GM21717 (cell line): ENCODE data around the gene RSPO1.
"Not testable (repeated sequence)": the region's sequence is repeated elsewhere in the genome, so short reads cannot be mapped to it uniquely, and the experiment has no call there.

Source experiments
- ATAC-seq: cut with Tn5 transposase; IDR thresholded peaks from one replicate; pipeline ENCODE4 v1.9.1; 2021; ENCODE audit warnings: mild to moderate bottlenecking, moderate library complexity; ENCODE audit not compliant: unreplicated experiment

The RSPO1 gene

DNA sequence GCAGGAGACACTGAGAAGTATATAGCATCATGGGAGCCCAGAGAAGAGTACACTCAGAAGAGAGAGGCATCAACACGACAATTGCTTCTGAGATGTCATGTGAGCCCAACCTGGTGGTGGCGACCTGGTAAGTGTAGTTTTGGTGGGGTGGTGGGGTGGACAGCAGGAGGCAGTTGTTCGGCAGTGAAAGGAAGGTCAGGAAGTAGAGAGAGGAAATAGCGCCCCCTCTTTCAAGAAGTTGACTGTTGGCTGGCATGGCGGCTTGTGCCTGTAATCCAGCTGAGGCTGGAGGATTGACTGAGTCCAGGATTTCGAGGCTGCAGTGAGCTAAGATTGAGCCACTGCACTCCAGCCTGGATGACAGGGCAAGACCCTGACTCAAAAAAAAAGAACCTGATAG, 12.6 kb downstream of the RSPO1 start:
- no peak for ATAC-seq

- ATAC-seq: no peak
Measured at GRCh38 chr1:37621326-37621870, 13.3 kb downstream of the RSPO1 start.

GRCh38 chr1:37620707-37621106, 14.0 kb downstream of the RSPO1 start:
- ATAC-seq: no peak

GRCh38 chr1:37616330-37616729, 18.4 kb downstream of the RSPO1 start:
- no peak for ATAC-seq

DNA sequence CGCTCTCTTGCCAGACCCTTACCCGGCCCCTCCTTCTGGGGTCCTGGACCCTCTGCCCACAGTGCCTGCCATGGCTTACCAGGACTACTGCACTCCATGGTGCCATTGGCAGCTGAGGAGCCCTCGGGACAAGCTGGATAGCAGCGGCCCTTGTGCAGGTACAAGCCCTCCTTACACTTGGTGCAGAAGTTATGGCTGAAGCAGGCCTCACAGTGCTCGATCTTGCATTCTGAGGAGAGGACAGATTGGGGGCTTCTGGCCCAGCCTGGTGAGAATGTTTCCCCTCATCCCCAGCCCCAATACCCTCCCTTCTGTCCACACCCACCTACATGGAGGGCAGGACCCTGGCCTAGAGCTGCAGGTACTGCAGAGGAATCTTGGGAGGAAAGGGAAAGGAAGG, 20.6 kb downstream of the RSPO1 start:
- no peak for ATAC-seq

- no peak for ATAC-seq
Measured at GRCh38 chr1:37612186-37612585, 22.5 kb downstream of the RSPO1 start.

GRCh38 chr1:37609994-37610393, 24.7 kb downstream of the RSPO1 start:
- no peak for ATAC-seq

- no peak for ATAC-seq
Measured at GRCh38 chr1:37609002-37609401, 25.7 kb downstream of the RSPO1 start.

- ATAC-seq: no peak
Measured at GRCh38 chr1:37606481-37607263, 28.0 kb downstream of the RSPO1 start.

DNA sequence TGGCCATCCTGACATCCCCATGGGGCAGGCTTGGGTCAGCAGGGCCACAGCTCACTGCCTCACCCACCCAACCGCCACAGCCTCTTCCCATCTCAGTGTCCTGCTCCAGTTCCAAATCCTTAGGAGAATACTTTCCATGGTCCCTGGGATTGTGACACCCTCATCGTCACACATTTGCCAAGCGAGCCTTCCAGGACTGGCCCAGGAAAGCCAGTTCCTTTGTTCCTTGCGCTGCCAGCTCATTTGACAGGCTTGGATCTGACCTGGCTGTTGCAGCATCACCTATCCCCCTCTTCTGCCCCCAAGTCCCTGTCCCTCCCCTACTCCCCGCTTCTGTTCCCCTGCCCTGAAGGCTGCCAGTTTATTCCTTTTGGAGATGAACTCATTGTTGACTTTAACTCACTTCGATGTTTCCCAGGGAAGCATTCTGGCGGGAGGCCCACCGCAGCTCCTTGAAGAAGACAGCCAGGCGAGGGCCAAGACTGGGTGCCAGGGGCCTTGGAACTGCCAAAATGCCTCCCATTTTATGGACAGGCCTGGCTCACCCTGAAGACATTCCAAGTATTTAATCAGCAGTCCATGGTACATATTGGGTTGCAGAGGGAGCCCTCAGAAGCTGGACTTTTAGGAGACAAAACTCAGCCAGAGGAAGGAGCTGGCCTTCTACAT, 28.8 kb downstream of the RSPO1 start:
- ATAC-seq: no peak

DNA sequence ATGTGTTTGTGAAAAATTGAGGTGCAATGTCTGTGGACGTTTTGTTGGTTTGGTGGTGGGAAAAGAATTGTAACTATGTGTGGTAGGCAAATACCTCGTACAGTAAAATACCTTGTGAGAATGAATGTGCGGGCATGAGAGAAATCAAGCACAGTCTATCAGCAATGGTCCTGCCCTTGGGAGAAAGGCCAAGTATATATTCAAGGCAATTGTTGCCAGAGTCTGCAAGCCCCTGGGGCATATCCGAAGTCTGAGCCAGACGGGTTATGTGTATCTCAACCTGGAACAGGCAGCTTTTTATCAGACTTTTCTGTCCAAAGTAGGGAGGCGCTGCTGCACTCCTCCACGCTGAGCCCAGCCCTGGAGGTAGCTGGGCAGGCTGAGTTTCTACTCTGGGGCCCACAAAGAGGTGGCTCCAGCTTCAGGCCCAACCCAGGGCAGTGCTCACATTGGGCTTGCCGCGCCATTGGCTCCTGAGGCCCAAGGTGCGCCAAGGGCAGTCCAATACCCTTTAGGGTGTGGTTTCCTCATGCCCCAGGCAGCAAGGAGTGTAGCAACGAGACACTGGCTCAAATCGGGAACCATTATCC, 29.5 kb downstream of the RSPO1 start:
- no peak for ATAC-seq

- no peak for ATAC-seq
Measured at GRCh38 chr1:37602750-37603694, 31.7 kb downstream of the RSPO1 start.

DNA sequence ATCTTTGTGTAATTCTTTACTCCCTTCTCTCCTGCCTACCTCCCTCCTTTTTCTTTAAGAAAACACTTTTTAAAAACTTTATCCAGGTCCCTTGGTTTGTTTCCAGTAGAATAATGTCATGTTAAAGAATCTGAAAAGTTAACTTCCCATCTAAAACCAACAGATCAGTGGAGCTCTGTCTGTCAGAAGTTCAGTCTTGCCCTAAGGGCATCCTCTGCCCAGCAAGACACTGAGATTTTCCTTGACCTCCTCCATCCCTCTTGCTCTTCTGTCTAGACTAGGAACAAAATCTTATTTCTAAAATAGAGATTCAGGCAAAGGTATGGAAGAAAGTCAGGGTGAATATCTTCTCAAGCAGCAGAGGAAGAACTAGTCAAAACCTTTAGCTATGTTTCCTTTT, 33.3 kb downstream of the RSPO1 start:
- ATAC-seq: no peak

DNA sequence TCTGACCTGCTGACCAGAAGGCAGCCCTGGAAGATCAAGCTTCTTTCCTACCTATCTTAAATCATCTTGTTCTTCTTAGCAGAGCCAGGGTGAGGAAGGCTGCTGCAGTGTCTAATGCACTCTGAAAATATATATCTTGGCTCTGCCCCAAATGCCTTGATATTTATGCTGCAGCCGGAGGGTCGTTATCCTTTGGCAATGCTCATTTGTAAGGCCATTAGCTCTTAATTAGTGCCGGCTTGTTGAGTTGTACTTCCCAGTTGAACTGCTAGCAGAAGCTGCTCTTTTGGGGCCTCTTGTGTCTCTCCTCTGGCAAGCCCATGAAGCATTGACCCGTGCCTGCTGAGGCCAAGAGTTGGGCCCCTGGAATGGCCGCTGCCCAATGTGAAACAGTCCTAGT, 34.8 kb downstream of the RSPO1 start:
- no peak for ATAC-seq

- no peak for ATAC-seq
Measured at GRCh38 chr1:37596182-37596667, 38.5 kb downstream of the RSPO1 start.

GRCh38 chr1:37595440-37596181, 39.1 kb downstream of the RSPO1 start, which contains the start of gene GNL2:
GNL2 (minus strand) TSS chr1:37595937; CDS start chr1:37595822, 115 bp downstream.
- ATAC-seq: peak; percentile 96

- no peak for ATAC-seq
Measured at GRCh38 chr1:37593726-37594125, 41.0 kb downstream of the RSPO1 start.

- ATAC-seq: no peak
Measured at GRCh38 chr1:37588939-37589338, 45.8 kb downstream of the RSPO1 start.

- ATAC-seq: not testable (repeated sequence)
Measured at GRCh38 chr1:37584544-37584943, 50.1 kb downstream of the RSPO1 start.

GRCh38 chr1:37575692-37576091, 59.0 kb downstream of the RSPO1 start:
- ATAC-seq: no peak
